OCI-LY7 (cell line): ENCODE results near the gene SPECC1.

Experiments
- EZH2phosphoT487 ChIP-seq: fragments of 200-600 bp; sonication (generic); IDR thresholded peaks from 2 replicates; pipeline ENCODE4 v1.6.1; 2018; ENCODE audit warnings: low read depth, borderline replicate concordance, mild to moderate bottlenecking, mixed run types, antibody characterized with exemption, low read length, moderate library complexity, mixed read lengths
- TF ChIP-seq, protein P1 (sequence below): fragments of 200-600 bp; sonication (generic); conservative IDR thresholded peaks from 2 replicates; pipeline ENCODE4 v1.5.1; 2014; ENCODE audit warnings: mild to moderate bottlenecking, antibody characterized with exemption, low read length, moderate library complexity, mixed read lengths

GRCh38 chr17:20189302-20189701, 180.1 kb downstream of the SPECC1 start:
- TF ChIP-seq, protein P1, sequence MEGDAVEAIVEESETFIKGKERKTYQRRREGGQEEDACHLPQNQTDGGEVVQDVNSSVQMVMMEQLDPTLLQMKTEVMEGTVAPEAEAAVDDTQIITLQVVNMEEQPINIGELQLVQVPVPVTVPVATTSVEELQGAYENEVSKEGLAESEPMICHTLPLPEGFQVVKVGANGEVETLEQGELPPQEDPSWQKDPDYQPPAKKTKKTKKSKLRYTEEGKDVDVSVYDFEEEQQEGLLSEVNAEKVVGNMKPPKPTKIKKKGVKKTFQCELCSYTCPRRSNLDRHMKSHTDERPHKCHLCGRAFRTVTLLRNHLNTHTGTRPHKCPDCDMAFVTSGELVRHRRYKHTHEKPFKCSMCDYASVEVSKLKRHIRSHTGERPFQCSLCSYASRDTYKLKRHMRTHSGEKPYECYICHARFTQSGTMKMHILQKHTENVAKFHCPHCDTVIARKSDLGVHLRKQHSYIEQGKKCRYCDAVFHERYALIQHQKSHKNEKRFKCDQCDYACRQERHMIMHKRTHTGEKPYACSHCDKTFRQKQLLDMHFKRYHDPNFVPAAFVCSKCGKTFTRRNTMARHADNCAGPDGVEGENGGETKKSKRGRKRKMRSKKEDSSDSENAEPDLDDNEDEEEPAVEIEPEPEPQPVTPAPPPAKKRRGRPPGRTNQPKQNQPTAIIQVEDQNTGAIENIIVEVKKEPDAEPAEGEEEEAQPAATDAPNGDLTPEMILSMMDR = no peak
- TF ChIP-seq EZH2phosphoT487 = no peak
